ENCODE measurements around the gene MAP2K2.

MAP2K2 gene

GRCh38 chr19:4058693-4059452 lies 65.0 kb downstream of the MAP2K2 start:
- no peak for DNase-seq

- no peak for DNase-seq
Observed at GRCh38 chr19:4057931-4058692, 65.8 kb downstream of the MAP2K2 start.

- no peak for DNase-seq
Observed at GRCh38 chr19:4055209-4055552, 68.7 kb downstream of the MAP2K2 start.

- no peak for DNase-seq
Observed at GRCh38 chr19:4054441-4055208, 69.3 kb downstream of the MAP2K2 start.

- no peak for DNase-seq
Observed at GRCh38 chr19:4053423-4054324, 70.2 kb downstream of the MAP2K2 start.

- DNase-seq = no peak
Observed at GRCh38 chr19:4052993-4053422, 70.9 kb downstream of the MAP2K2 start.

GRCh38 chr19:4052114-4052992 lies 71.6 kb downstream of the MAP2K2 start:
- no peak for DNase-seq

- DNase-seq = no peak
Observed at GRCh38 chr19:4051175-4052101, 72.5 kb downstream of the MAP2K2 start.

- no peak for DNase-seq
Observed at GRCh38 chr19:4049432-4049831, 74.5 kb downstream of the MAP2K2 start.

- no peak for DNase-seq
Observed at GRCh38 chr19:4046946-4047683, 76.8 kb downstream of the MAP2K2 start.

GRCh38 chr19:4046362-4046691 lies 77.6 kb downstream of the MAP2K2 start:
- DNase-seq = no peak

GRCh38 chr19:4045597-4046361 lies 78.1 kb downstream of the MAP2K2 start:
- no peak for DNase-seq

GRCh38 chr19:4044990-4045465 lies 78.9 kb downstream of the MAP2K2 start:
- no peak for DNase-seq

- no peak for DNase-seq
Observed at GRCh38 chr19:4043966-4044715, 79.8 kb downstream of the MAP2K2 start.

GRCh38 chr19:4043401-4043800 lies 80.5 kb downstream of the MAP2K2 start:
- DNase-seq = no peak

GRCh38 chr19:4042731-4043082 lies 81.2 kb downstream of the MAP2K2 start:
- DNase-seq = no peak

GRCh38 chr19:4042064-4042730 lies 81.7 kb downstream of the MAP2K2 start:
- DNase-seq = no peak

All from GDM1 (cell line).